Sciatic nerve (tissue), 2 donors: ENCODE results near the gene C22orf39. TPM values are rescaled to one million over a fixed set of nuclear protein-coding genes. Genes with fewer than 3 reads are reported as not detected.
"Not testable (repeated sequence)": the region's sequence is repeated elsewhere in the genome, so short reads cannot be mapped to it uniquely, and the experiment has no call there.

Experiments used
- ATAC-seq: fragments of 200-7000 bp; cut with Tn5 transposase; one replicate; pipeline ENCODE4 v1.9.1; 2020; ENCODE audit warnings: mild to moderate bottlenecking, moderate library complexity
- DNase-seq: peaks from one replicate; pipeline ENCODE4 v3.0.0-alpha.2; 2020; ENCODE audit warnings: low spot score
- intact Hi-C: fragments of 100-400 bp; cut with DNase I; formaldehyde crosslinking; loops from one replicate; pipeline ENCODE4 v1.14.2; 2022
- total RNA-seq: library from RNA; stranded (reverse); fragmentation: NEBNext Ultra II Directional; extraction: Animal tissue kit (Norgen Biotek cat#: 25700); gene quantifications from one replicate; pipeline ENCODE4 v1.2.1, GENCODE V29; 2021
- donor health status: DM: no; HTN: no; CAD: no.
- donor health status: DM: no; HTN: no; CAD: no.

C22orf39 gene
- total RNA-seq, 1 donor from 2014 or later = 43.8 TPM

GRCh38 chr22:19436444-19437161 lies 10.9 kb downstream of the C22orf39 start:
- DNase-seq, ATAC-seq, intact Hi-C loops: not testable (repeated sequence)

GRCh38 chr22:19434829-19435580 lies 12.5 kb downstream of the C22orf39 start:
- intact Hi-C loops = no loop called here
- DNase-seq (no peak), ATAC-seq (no peak)

DNA sequence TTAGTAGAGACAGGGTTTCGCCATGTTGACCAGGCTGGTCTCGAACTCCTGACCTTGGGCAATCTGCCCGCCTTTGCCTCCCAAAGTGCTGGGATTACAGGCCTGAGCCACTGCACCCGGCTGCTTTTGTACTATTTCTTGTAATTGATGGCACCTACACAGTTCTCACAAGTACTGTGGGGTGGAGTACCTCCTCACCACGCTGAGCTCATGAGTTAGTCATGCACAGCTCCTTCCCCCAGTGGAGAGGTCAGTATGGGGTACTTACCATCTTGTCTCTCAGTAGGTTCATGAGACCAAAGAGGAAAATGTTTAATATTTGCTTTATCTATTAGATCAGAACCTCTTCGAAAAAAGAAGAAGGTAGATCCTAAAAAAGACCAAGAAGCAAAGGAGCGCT lies 13.1 kb downstream of the C22orf39 start:
- ATAC-seq = no peak
- no peak for DNase-seq
- intact Hi-C loops = no loop called here

DNA sequence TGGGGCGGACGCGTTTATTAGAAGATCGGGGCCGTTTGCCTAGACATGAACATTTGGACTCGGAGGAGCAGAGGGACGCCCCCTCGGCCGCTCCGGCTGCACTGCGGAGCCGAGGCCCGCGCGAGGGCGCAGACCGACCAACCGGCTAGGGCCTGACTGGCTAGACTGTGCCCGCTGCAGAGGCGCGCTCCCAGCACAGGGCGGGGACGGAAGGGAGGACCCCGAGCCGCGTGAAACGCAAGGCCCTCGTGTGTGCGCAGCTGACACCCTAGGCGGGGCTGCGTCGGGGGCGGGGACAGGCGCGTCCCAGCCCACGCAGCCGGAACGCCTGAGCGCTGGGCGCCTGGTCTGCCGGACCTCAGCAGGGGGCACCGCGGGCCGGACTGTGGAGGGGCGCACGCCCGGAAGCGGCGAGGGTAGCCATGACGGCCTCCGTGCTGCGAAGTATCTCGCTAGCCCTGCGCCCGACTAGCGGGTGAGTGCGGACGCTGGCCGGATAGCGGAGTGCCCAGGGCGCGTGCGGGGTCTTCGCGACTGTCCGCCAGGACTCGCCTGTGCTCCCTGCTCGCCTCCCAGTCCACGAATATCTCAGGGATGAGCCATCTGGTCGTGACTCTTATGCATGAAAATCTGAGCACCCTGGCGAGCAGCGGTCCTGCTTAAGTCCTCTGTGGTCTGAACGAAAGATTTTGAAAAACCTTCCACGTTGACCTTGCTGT lies 15.2 kb downstream of the C22orf39 start, which contains the start of gene MRPL40:
TSS of gene MRPL40 (plus strand) at position 413 of the 719 bp plus-strand sequence. CDS start at position 423, 10 bp downstream.
- peak; percentile 98 for ATAC-seq
- intact Hi-C loops = no loop called here
- peak; percentile 97 for DNase-seq

DNA sequence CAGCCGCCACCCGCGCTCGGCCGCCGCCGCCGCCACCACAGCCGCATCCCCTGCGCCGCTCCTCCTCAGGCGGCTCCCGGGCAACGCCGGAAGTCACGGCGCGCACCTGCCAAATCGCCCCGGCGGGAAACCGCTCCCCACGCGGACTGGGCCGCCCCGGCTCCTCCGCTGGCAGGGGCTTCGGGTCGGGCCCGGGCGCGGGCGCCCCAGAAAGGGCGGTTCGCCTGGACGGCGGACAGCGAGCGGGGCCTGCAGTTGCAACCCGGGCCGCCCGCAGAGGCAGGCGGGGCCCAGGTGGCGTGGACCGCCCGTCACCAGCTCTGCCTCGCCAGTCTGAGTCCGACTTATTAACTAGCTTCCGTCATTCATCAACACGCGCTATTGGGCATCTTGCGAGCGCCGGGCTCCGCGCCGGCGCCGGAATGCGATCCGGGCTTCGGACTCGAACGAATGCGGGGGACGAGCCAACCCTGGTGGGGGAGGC lies 15.8 kb downstream of the C22orf39 start, which contains the start of gene HIRA:
TSS of gene HIRA (minus strand) at position 85 of the 484 bp plus-strand sequence. CDS start 257 bp downstream, outside the sequence.
- intact Hi-C loops = no loop called here
- DNase-seq (peak; percentile 89), ATAC-seq (peak; percentile 55)

GRCh38 chr22:19430890-19431541 lies 16.5 kb downstream of the C22orf39 start:
- DNase-seq (peak; percentile 64), ATAC-seq (no peak)
- intact Hi-C loops = no loop called here

DNA sequence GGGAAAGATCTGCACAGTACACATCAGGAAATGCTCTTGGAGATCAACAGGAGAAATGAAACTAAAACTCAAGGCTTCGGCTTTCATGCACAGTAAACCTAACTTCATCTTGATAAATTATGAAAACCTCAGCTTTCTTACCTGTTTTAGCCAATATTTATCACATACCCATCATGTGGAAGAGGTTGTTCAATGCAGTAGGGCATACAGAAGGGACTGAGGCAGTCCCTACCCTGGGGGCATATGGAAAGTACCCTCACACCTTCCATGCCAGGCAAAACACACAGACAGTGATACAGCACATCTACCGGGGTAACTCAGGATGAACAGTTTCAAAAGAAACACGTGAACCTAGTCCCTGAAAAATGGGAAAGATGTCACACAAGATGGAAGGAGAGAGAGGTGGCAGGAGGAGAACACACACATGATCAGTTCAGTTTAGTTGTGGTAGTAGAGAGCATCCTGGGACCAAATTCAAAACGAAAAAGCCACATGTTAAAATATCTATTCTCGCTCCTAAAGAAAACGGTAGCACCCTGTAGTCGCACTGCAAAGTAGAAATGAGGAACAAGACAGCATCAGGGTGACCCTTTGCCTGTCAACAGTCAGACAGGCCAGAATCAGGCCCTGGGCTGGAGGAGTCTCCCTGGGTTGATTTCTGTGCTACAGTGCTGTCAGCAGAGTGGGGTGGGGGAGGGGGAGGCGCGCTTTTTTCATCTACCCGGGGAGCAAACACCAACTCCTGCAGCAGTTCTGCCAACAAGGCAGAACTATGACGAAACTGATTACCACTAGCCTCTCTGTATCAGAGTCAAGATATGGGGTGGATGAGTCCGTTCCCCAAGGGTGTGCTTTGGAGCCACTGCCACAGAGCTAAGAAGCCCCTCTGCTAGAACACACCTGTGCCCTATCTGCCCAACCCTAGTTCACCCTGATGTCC lies 17.3 kb downstream of the C22orf39 start:
- no peak for ATAC-seq
- intact Hi-C loops = no loop called here

DNA sequence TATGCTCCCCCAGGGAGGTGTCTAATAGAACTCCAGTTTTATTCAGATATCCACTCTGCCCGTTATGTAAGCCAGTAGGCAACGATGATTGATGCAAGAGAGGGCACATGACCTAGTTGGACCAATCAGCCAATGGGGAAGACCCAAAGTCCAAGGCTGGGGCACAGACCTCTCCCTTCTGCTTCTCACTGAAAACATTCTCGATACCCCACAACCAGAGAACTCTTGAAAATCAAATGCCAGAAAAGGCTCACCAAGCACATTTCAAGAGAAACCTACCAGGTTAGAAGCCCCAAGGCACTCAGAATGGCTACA lies 23.4 kb downstream of the C22orf39 start:
- ATAC-seq (no peak), DNase-seq (no peak)
- intact Hi-C loops = no loop called here

More for the DNA sequence above, 17.3 kb downstream of the C22orf39 start:
- DNase-seq = no peak

DNA sequence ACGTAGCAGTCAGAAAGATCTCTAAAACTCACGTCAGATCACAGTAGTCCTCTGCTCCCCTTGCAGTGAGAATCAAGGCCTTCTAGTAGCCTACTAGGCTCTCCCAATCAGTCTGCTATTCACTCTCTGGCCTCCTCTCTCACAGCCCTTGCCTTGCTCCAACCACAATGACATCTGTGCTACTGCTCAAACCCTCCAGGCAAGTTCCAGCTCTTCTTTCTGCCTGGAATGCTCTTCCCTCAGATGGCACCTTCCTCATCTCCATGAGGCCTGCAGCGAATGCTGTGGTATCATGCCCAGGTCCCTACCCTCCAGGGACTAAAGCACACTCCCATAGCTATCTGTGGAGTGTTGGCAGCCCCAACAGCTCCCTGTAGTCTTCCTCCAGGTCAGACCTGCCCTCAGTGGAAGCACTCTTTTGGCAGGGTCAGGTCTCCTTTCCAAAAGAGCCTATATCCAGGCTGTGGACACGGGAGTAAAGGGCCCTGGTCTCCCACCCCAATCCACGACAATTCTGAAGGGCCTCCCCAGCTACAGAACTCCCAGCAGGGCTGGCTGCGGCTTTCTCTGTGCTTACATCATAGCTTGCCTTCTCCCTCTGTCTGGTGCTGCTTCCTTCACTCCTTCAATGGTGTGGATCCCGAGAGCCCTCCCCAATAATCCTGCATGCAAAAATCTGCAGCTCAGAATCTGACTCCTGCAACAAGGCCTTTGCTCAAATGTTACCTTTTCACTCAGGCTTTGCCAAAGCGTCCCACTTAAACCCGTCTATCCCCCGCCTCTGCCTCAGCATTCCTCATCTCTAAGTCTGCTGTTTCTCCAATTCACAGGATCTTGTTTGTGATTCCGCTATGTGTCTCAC lies 24.8 kb downstream of the C22orf39 start:
- intact Hi-C loops = no loop called here
- ATAC-seq = no peak
- DNase-seq = no peak

- DNase-seq (no peak), ATAC-seq (no peak)
- intact Hi-C loops = no loop called here
These were observed 27.2 kb downstream of the C22orf39 start for GRCh38 chr22:19420321-19420720.

GRCh38 chr22:19419464-19420178 lies 27.9 kb downstream of the C22orf39 start:
- DNase-seq (no peak), ATAC-seq (no peak)
- intact Hi-C loops = no loop called here

- intact Hi-C loops = no loop called here
- ATAC-seq (no peak), DNase-seq (no peak)
These were observed 28.4 kb downstream of the C22orf39 start for GRCh38 chr22:19419086-19419463.

DNA sequence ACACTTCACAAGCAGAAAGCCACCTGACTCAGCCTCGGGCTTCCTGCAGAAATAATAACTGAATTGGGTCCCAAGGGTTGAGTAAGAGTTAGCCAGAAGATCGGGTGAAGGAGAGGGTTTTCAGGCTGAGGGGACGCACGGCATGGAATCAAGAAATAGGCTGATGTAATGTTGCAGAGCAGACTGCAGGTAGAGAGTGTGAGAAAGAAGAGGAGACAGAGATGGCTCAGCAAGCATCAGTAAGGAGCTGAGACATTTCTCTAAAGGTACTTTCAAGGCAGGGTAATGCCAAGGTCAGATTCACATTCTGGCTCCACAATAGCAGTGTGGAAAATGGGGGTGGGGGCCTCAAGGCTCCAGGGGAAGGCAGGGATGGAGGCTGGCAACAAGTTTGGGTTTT lies 34.6 kb downstream of the C22orf39 start:
- ATAC-seq (no peak), DNase-seq (no peak)
- intact Hi-C loops = no loop called here

DNA sequence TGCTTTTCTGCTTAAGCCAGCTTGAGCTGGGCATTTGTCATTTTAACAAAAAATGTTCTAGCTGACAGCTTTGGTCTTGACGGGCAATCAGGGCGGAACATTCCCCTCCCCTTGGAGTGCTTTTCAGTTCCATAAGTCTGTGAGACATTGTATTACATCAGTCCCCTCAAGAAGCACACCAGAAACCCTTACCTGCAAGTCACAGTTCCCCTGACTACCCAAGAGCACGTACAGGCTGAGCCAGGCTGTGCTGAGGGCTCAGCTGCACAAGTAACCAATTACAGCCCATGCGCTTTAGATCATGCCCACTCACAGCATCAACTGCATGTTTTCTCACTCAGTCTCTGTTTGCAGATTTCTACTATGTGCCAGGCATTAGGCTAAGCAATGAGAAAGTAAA lies 35.0 kb downstream of the C22orf39 start:
- intact Hi-C loops = no loop called here
- ATAC-seq (no peak), DNase-seq (no peak)

GRCh38 chr22:19411690-19412045 lies 35.8 kb downstream of the C22orf39 start:
- DNase-seq (no peak), ATAC-seq (no peak)
- intact Hi-C loops = no loop called here

- intact Hi-C loops = no loop called here
- ATAC-seq = no peak
- no peak for DNase-seq
These were observed 36.4 kb downstream of the C22orf39 start for GRCh38 chr22:19410941-19411689.
